Myocyte (in vitro differentiated cells): ENCODE measurements around the gene EMC8. TPM values are rescaled to one million over a fixed set of nuclear protein-coding genes. Genes with fewer than 3 reads are reported as not detected.
"Not testable (repeated sequence)": the region's sequence is repeated elsewhere in the genome, so short reads cannot be mapped to it uniquely, and the experiment has no call there.

ENCODE experiments used
- DNase-seq: peaks from one replicate; pipeline ENCODE4 v3.0.0-alpha.2; 2012; ENCODE audit warnings: low read depth
- polyA plus RNA-seq: library from polyadenylated mRNA; unstranded; fragments of >200 nt; gene quantifications from one replicate; pipeline ENCODE4 v1.2.1, GENCODE V29; 2012; ENCODE audit warnings: missing spikeins
- total RNA-seq: library from RNA; depleted of rRNA; stranded (reverse); fragments of >200 nt; gene quantifications from 2 replicates; pipeline ENCODE4 v1.2.3, GENCODE V29; 2014

Gene EMC8
- 40.3 and 41.6 TPM in 2 replicates for total RNA-seq
- polyA plus RNA-seq = 30.9 TPM

DNA sequence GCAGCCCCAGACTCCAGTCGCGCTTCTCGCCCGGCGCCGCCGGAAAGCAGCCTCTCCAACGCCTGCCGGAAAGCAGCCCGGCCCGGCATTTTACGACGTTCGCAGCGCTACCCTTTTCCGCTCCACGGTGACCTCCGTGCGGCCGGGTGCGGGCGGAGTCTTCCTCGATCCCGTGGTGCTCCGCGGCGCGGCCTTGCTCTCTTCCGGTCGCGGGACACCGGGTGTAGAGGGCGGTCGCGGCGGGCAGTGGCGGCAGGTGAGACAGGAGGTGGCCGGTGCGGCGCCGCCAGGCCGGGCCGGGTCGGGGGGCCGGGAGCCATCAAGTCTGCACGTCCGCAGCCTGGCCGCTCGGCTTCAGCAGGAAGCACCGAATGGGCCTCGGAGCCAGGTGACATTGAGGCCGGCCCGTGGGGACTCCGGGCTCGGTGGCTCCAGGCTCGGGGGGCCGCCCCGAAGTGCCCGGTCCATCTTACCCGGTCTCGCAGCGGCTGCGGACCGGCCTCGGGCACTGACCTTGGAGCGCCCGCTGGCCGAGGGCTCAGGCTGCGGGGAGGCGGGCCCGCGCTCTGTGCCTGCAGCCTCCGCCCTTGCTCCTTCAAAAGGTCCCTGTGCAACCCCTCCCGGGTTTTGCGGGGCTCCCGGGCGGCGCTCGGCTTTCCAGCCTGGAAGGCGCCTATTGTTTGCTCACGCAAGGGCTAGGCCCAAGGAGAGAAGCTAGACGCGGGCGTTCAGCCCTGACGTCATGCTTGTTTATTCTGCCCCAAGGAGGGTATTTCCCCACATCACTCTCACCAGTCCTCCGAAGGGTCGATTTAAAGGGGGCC lies at the start of gene EMC8, which contains the start of gene COX4I1:
Gene EMC8, minus strand, starts transcription at position 48 of the 824 bp plus-strand sequence. CDS start 249 bp downstream, outside the sequence.
Gene COX4I1, plus strand, starts transcription at position 199 of the 824 bp plus-strand sequence. CDS start 1,511 bp downstream, outside the sequence.
- peak; percentile 96 for DNase-seq

DNA sequence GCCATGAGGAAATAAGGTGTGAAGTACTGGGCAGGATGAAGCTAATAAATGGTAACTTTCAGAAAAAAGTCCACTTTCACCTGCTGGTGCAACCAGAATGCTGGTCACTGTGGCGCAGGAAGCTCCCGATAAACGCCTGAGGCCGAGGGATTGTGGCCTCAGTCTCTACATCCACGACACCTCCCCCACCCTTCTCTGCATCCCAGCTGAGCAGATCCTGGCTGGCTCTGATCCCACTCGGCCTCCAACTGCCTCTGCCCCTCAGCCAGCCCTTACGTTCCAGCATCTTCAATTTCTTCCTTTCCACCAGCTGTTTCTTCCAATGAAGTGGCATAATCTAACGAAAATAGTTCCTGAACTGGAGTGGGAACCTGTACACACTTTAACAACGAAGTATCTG lies 49.6 kb upstream of the EMC8 start:
- no peak for DNase-seq

DNA sequence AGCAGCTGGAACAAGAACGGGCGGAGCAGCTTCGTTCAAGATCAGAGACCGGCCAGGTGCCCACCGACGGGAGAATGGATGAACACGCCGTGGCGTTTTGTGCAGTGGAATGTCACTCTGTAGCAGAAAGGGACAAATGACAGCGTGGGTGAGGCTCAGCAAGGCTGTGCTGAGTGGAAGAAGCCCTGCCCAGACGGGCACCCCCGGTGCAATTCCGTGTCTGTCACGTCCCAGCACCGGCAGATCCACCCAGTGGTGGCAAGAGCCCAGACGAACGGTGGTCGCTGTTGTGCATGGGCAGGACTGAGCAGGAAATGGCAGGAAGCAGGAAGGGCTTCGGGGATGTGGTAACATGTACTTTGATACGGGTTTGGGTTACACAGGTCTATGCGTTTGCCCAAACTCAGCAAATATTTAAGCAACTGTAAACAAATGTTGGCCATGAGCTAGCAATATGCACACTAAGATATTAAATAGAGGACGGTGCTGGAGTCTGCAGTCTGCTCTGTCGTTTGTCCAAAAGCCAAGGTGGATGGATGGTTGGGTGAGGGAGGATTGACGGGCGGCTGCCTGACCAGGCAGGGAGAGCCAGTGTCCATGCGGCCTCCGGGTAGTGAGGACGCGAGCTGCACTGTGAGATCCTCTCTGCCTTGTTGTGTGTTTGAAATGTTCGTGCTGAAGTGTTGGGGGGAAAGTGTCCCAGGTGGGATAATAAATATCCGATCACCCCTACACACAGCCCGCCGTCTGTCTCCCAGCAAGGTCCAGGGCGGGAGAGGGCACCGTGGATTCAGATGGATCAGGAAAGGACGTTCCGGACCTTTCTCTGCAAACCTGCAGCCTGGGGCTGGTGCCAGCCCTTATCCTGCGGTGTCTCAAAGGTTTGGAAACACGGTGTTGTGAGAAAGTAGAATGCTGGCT lies 48.6 kb upstream of the EMC8 start:
- DNase-seq = no peak

DNA sequence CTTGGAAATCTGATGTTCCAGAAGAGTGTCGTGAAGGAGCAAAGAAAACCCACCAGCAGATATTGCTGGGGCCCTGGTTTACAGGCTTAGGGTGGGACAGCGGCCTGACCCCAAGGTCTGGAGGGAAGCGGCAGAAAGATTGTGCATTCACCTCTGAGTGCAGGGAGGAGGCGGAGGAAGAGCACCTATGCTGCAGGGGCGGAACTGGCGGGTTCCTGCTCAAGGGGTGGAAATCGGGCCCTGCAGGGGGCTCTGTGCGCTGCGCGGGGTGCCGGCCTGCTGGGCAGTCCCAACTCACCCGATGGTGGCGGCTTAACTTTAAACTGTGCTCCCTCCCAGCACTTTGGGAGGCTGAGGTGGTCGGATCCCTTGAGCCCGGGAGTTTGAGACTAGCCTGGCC lies 47.7 kb upstream of the EMC8 start:
- no peak for DNase-seq

DNA sequence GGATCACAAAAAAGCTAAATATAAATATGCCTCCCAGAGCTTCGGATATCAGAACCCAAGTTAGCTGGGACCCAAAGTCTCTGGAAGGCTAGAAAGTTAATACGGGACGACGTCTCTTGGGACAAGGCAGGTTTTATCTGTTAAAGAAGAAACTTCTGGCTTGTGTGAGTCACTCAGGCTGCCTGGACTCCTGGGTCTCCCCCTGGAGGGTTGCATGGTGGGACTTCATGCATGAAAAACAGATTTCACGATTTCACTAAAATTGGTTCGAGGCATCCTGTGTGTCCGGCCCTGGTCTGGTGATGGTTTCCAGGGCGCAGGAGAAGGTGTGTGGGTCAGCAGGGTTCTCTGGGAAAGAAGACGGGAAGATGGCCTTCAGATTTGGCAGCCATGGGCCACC lies 47.1 kb upstream of the EMC8 start:
- DNase-seq = no peak

DNA sequence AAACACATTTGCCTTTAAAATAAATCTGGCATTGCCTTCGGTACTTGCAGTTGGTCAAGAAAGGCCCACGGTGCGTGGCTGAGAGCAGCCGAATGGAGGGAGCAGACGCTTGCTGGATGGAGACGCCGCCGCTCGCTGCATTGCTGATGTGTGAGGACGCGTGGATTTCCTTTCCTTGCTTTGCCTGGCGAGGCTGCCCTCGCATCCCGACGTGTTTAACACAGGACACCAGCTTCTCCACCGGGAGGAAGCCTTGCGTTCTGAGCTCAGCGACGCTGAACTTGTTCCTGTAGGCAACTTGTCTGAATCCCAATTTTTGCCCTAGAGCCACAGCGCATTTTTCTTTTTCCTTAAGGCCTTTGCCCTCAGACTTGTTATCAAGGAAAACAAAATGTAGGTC lies 45.9 kb upstream of the EMC8 start:
- DNase-seq = no peak

DNA sequence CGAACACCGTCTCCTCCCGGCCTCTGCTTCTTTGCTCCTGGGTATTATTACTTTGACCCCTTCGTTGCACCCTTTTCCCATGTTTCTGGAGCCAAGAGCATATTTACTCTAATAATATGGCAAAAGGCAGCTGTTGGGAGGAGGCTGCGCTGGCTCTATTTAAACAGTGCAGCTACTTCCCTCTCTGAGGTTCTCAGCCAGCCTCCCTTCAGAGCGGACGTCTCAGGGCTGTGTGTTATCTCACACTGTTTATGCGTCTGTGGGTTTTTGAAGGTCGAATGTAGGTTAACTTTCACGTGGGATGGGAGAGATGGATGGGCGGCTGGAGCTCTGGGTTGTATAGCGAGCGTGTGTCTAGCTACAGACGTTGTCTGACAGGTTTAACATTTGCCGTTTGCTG lies 45.4 kb upstream of the EMC8 start:
- DNase-seq = no peak

DNA sequence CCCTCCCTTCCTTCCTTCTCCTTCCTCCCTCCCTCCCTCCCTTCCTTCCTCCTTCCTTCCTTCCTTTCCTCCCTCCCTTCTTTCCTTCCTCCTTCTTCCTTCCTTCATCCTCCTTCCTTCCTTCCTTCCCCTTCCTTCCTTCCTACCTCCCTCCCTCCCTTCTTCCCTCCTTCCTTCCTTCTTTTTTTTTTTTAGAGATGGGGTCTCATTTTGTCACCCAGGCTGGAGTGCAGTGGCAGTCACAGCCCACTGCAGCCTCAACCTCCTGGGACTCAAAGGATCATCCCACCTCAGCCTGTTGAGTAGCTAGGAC lies 44.8 kb upstream of the EMC8 start:
- no peak for DNase-seq

DNA sequence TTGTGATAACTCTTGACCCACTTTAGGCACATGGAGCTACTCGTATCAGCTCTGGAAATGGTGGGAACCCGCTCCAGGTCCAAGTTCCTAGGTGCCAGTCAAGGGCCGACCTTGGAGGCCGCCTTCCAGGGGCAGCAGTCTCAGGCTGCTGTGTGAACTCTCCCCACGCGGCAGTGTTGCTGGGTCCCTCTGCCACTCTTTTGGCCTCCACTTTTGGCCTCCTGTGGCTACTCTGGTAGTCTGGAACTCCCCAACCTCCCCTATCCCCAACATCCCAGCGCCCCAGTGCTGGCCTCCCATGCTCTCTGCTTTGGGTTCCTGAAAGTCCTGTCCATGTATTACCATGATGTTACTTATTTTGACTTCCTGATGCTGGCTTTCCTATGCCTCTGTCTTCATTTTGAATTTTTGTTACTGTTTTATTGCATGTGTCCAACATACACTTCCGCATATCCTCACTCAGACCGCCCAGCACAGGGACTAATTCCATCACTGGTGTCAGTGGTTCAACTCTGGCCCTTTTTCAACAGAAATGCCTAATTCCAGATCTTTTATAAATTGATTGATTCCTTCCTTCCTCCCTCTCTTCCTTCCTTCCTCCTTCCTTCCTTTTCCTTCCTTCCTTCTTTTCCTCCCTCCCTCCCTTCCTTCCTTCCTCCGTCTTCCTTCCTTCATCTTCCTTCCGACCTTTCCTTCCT lies 44.3 kb upstream of the EMC8 start:
- DNase-seq = no peak

DNA sequence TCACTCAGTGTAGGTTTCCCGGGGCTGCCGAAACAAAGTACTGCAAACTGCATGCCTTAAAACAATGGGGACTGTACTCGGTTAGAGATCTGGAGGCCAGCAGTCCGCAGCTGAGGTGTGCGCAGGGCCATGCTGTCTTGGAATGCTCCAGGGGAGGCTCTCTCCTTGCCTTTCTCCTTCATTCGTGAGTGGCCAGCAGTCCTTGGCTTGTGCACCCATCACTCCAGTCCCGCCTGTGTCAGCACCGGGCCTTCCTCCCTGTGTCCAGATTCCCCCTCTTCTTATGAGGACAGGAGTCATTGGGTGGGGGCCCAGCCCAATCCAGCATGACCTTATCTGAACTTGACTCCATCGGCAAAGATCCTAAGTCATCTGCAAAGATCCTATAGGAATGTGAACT lies 43.5 kb upstream of the EMC8 start:
- DNase-seq = no peak

DNA sequence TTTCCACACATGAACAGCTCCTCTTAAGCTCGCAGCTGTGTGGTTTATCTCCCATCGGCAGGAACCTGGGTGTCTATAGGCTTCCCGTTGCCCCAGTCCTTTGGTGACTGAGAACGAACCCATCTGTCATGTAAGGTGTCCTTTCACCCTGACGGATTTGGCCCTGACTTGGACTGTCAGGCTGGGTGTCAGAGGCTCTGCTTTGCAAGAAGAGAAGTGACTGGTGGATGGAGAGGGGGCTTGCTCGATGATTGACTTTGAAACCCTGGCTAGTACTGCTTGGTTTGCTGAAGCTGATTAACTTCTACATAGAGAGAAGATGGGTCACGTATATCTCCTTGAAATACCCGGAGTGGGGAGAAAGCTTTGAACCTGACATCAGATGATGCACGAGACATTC lies 43.1 kb upstream of the EMC8 start:
- DNase-seq = no peak

DNA sequence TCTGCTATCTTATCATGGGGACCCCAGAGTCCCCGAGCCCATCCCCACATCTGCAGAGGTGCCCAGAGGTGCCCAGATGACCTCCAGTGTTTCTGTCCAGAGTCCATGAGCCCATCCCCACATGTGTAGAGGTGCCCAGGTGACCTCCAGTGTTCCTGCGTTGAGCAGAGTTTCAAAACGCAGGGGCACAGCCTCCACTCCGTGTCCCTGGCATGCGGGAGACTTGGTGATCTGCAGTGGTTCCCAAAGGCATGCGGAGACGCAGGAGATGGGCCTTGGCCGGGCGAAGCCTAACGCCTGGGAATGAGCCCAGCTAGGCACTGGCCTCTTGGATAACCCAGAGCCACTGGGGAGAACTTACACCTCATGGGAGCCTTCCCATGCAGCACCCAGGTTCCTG lies 41.5 kb upstream of the EMC8 start:
- DNase-seq = no peak

DNA sequence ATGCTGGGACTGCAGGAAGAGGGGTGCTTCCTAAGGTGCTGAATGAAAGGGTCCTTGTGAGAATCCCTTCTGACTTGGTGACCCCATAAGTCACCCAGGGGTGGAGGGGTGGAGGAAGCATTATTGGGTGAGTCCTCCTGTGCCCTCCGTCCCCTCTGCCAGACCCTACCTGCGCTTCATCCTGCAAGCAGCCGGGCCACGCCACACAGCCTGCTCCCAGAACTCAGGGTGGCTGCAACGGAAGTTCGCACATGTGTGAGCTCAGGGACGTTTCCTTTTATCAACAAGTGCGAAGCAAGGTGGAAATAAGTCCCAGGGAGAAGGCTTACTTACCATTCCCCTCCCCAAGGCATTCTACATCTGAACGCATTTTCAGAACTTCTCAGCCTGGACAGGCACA lies 41.1 kb upstream of the EMC8 start:
- no peak for DNase-seq

DNA sequence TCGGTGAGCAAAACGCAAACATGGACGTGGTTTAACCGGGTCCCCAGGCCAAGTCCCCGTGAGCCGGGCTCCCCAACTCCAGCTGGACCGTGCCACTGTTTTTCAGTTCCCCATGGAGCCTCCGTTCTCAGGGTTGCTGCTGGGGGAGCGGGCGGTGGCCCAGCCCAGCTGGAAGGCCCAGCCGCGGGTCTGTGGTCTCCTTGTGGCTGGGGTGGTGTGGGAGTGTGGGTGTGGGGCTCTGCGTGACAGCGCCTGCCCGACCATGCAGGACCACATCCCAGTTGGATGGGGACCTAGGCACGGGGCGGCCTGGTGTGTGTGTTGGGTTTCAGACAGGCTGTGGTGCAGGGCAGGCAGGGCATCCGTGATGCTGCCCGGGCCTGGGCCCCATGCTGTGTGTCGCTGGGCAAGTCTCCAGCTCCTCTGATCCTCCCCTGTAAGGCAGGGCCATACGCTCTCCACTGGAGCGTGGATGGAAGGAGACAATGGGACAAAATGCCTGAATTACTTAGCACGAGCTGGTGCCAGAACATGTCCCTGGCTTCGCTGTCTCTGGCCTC lies 40.4 kb upstream of the EMC8 start:
- no peak for DNase-seq

DNA sequence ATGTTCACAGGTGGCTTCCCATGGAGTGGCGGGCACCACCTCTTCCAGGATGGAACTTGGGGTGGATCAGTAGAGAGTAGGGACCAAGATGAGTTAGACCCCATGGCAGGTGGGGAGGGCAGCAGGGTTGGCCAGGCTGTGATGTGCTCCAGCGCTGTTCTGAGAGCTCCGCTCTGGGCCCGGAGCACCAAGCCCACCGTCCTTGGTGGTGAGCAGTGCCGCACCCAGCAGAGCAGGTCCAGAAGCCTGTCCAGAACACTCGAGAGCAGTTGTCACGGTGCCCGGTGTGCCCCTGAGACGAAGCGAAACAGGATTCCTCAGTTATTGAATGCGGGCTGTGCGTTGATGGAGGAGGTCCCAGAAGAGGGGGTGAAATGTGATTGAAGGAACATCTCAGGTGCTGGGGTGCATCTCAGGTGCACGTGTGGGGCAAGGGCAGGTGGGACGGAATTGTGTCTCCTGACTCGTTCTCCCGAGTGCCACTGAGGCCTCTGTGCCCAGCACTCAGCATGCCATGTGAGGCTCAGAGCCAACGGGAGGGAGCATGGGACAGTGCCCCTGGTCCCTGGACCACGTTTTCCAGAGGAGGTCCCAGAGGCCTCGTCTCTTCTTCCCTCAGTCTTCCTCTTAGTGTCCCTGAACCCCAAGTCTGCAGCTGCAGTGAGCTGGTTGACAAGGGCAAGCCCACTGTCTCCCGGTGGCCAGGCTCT lies 39.7 kb upstream of the EMC8 start:
- DNase-seq = no peak

DNA sequence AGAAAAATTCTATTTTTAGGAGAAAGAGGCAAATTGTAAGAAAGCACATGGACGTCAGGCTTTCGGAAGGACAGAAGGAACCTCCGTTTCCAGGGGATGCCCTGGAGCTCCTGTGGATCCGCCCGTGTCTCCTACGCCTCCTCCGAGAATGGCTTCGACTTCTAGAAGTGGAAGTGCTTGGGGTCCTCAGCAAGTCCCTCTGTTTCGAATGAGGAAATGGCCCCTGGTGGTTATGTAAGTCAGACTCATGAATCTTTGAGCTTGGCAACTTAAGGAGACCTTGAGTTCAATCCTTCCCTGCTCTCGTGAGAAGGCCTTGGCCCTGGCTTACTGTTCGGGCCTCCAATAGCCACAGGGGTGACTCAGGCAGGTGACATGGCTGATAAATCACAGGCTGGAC lies 39.0 kb upstream of the EMC8 start:
- no peak for DNase-seq

DNA sequence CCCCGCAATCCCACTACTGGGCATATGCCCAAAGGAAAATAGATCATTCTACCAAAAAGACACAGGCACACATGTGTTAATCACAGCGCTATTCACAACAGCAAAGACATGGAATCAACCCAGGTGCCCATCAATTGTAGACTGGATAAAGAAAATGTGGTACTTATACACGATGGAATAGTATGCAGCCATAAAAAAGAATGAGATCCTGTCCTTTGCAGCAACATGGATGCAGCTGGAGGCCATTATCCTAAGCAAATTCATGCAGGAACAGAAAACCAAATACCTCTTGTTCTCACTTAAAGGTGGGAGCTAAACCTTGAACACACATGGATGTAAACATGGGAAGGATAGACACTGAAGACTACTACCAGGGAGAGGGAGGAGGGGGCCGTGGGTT lies 38.3 kb upstream of the EMC8 start:
- DNase-seq = not testable (repeated sequence)

DNA sequence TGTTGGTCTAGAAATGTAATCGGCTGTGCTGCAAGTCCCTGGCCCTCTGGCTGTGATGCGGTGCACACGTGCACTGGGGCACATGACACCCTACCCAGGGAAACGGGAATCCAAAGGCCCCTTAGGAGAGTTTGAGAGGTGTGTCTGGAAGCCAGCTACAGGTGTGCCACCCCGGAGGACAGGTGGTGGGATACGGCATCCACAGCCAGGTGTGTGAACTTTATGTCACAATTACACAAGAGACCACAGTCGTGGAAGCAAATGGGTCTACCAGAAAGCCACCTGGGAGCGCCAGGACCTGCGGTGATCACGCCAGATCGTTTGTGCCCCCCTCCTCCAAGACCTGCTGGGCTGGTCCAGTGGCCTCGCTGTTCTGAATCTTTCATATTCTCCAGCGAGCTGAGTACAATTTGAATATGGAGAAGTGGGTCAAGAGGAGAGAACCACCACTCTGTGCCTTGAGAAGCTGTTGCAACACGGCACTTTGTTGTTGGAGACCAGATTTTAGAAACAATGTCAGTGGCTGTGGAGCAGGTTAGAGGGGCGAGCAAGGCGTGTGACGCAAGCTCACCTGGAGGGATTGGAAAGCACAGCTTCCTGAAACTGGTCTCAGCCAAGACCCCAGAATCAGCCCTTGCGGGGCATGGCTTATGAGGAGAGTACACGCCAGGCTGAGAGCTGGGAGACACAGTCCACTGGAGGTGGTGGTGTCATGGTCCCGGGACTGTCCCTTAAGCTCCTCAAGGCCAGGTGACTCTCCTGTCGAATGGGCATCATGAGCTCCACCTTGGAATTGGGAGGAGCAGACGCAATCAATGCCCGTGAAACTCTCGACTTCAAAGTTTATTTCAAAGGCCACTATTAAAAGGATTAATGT lies 37.6 kb upstream of the EMC8 start:
- DNase-seq = no peak

DNA sequence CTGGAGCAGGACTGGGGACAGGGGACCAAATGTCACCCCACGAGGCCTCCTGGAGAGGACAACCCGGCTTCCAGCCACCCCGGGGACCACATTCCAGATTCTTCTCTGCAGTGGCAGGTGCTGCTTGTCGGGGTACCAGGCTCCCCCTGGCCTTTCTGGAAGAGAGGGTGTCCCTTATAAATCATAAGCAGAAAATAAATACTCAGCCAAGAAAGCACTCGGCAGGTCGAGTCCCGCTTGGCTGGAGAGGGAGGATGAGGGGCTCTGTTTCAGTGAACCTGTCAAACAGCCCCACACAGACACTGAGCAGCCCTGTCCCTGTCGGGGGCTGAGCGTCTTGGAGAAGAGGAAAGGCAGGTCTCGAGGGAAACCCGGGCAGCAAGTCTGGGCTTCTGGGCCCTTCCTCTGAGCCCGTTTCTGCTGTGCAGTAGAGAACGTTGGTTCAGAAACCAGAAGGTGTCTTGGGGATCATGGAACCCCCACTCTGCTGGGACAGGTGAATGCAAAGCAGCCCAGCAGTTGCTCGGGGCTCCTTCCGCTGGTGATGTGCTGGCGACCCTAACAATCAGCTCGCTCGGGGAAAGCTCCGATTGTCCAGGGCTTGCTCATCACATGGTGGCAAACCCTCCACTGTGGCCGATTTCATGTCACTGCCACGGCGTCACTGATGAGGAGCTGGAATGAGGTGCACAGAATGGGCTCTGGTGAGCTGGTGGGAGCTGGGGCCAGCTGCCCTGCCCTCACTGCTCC lies 36.8 kb upstream of the EMC8 start:
- no peak for DNase-seq
